Articular chondrocyte of knee joint (primary cell): ENCODE measurements around the gene KCNJ1. TPM values are rescaled to one million over a fixed set of nuclear protein-coding genes. Genes with fewer than 3 reads are reported as not detected.

ENCODE experiments used
- total RNA-seq: library from RNA; depleted of rRNA; stranded (reverse); fragments of >200 nt; gene quantifications from 2 replicates; pipeline ENCODE4 v1.2.3, GENCODE V29; 2012

Gene KCNJ1
- 0.11 TPM in 1 of 2 replicates, not detected in the other for total RNA-seq

GRCh38 chr11:128867277-128867676 lies at the start of gene KCNJ1:
Gene KCNJ1 (minus strand): TSS chr11:128867296. CDS start chr11:128840243, 27,053 bp downstream.

GRCh38 chr11:128890543-128891368 lies 23.7 kb upstream of the KCNJ1 start, which contains the start of gene KCNJ5:
Gene KCNJ5 (plus strand): TSS chr11:128891356. CDS start chr11:128911274, 19,918 bp downstream.

Other genes with a start within 250 kb of the KCNJ1 start
- gene FLI1, start 173.2 kb downstream of the KCNJ1 start, total RNA-seq: 16.3 and 16.7 TPM in 2 replicates
- gene KCNJ5, start 24.1 kb upstream of the KCNJ1 start, total RNA-seq: under 0.01 and 0.13 TPM in 2 replicates
- under 0.01 TPM in 1 of 2 replicates, not detected in the other for gene TP53AIP1, start 75.6 kb upstream of the KCNJ1 start, total RNA-seq